GM12878 (cell line): ENCODE results near the gene DRD2. TPM values are rescaled to one million over a fixed set of nuclear protein-coding genes. Genes with fewer than 3 reads are reported as not detected.

ENCODE experiments used
- EED ChIP-seq: sonication (generic); IDR thresholded peaks from 2 replicates; pipeline ENCODE4 v1.6.1; 2016; ENCODE audit warnings: antibody characterized with exemption, low read depth
- HSF1 ChIP-seq: fragments of 150-350 bp; IDR thresholded peaks from 2 replicates; pipeline ENCODE4 v1.6.1; 2014; ENCODE audit warnings: mild to moderate bottlenecking, low read depth, low read length
- KAT2A ChIP-seq: conservative IDR thresholded peaks from 2 replicates; pipeline ENCODE4 v1.6.1; 2011; ENCODE audit warnings: low read depth, low read length; ENCODE audit not compliant: control insufficient read depth
- PBX3 ChIP-seq: IDR thresholded peaks from 2 replicates; pipeline ENCODE4 v1.6.1; 2011; ENCODE audit warnings: mild to moderate bottlenecking, low read depth, low read length, moderate library complexity; ENCODE audit not compliant: insufficient replicate concordance
- RFX5 ChIP-seq: IDR thresholded peaks from 2 replicates; pipeline ENCODE4 v1.6.1; 2011; ENCODE audit warnings: low read depth, low read length, improper control_type of control experiment
- STAT1 ChIP-seq: fragments of 450-650 bp; conservative IDR thresholded peaks from 2 replicates; pipeline ENCODE4 v1.6.1; 2014; ENCODE audit warnings: antibody characterized with exemption, mild to moderate bottlenecking
- SUPT20H ChIP-seq: IDR thresholded peaks from 2 replicates; pipeline ENCODE4 v1.6.1; 2011; ENCODE audit warnings: low read depth, mild to moderate bottlenecking, low read length, moderate library complexity, borderline replicate concordance; ENCODE audit not compliant: control insufficient read depth
- SUZ12 ChIP-seq: fragments of 200-600 bp; sonication (generic); IDR thresholded peaks from one replicate; pipeline ENCODE4 v1.6.1; 2018; ENCODE audit warnings: antibody characterized with exemption, mild to moderate bottlenecking; ENCODE audit not compliant: unreplicated experiment
- TCF3 ChIP-seq: IDR thresholded peaks from 2 replicates; pipeline ENCODE4 v1.6.1; 2012; ENCODE audit warnings: low read depth, mild to moderate bottlenecking, low read length, borderline replicate concordance; ENCODE audit not compliant: insufficient read depth
- polyA plus RNA-seq, 11 experiments: library from polyadenylated mRNA; depleted of rRNA in 4 of 11; unstranded in 6 of 11; stranded (reverse) in 5 of 11; fragments of >200 nt; fragmentation: Nextera tagmentation in 4 of 11; fragmentation: Illumina TruSeq in 1 of 11; extraction: Ambion mirVana in 4 of 11; extraction: Trizol in 1 of 11; gene quantifications; 1 replicate in 1 of 11; 2 replicates in 10 of 11; pipeline versions ENCODE4 v1.2.1 to v1.2.3, GENCODE V29; 2011 to 2016; ENCODE audit warnings: inconsistent platforms in 2 of 11, missing spikeins in 2 of 11, low read depth in 1 of 11
- total RNA-seq, 4 experiments: library from RNA; depleted of rRNA in 3 of 4; stranded (reverse); fragments of >200 nt in 3 of 4; fragmentation: Illumina TruSeq in 1 of 4; extraction: Trizol in 1 of 4; gene quantifications; 2 replicates each; pipeline versions ENCODE4 v1.2.1 to v1.2.3, GENCODE V29; 2013 to 2021
- TF ChIP-seq, protein P1 (sequence below): IDR thresholded peaks from 2 replicates; pipeline ENCODE4 v1.6.1; 2011; ENCODE audit warnings: borderline replicate concordance, low read depth, mild to moderate bottlenecking, moderate library complexity, low read length; ENCODE audit not compliant: insufficient read depth, poor library complexity, severe bottlenecking

The DRD2 gene
- total and polyA plus RNA-seq, 10 of the 15 experiments (the other 5 are each of a cell fraction or from before 2014, with no cell fraction given) = not detected

GRCh38 chr11:113404859-113405430 is 70.3 kb downstream of the DRD2 start (continued):
- TF ChIP-seq PBX3 (no peak), SUZ12 (no peak), HSF1 (no peak), KAT2A (no peak), RFX5 (no peak), TCF3 (no peak), SUPT20H (no peak), STAT1 (no peak), EED (no peak)
- TF ChIP-seq, protein P1, sequence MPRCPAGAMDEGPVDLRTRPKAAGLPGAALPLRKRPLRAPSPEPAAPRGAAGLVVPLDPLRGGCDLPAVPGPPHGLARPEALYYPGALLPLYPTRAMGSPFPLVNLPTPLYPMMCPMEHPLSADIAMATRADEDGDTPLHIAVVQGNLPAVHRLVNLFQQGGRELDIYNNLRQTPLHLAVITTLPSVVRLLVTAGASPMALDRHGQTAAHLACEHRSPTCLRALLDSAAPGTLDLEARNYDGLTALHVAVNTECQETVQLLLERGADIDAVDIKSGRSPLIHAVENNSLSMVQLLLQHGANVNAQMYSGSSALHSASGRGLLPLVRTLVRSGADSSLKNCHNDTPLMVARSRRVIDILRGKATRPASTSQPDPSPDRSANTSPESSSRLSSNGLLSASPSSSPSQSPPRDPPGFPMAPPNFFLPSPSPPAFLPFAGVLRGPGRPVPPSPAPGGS = no peak
- TF ChIP-seq, all 136 proteins: peak for 0
